MCF 10A (cell line): ENCODE measurements around the gene RELL2. TPM values are rescaled to one million over a fixed set of nuclear protein-coding genes. Genes with fewer than 3 reads are reported as not detected.

Experiments used
- BruUV-seq: library from RNA; stranded (reverse); fragments of 400-500 nt; replicated peaks from 2 replicates; lab custom pipeline; 2021; lab: Mats Ljungman, UMichigan
- CTCF ChIA-PET: fragments of 300-600 bp; sonication (Branson Sonifier 250); formaldehyde crosslinking; extraction: SDS; loops from one replicate; lab custom pipeline; 2021; ENCODE audit warnings: antibody characterized with exemption, inconsistent platforms; lab: Yijun Ruan, JAX
- POLR2A ChIA-PET: fragments of 300-600, 350-650 bp; sonication (Branson Sonifier 250); formaldehyde crosslinking; extraction: SDS; loops from one replicate; lab custom pipeline; 2020; ENCODE audit warnings: antibody characterized with exemption, inconsistent platforms; lab: Yijun Ruan, JAX
- DNase-seq: peaks from one replicate; pipeline ENCODE4 v3.0.0-alpha.2; 2018; ENCODE audit not compliant: unreplicated experiment
- H3K27ac Mint-ChIP-seq: one replicate; pipeline ENCODE4 v1.8.0; 2022; ENCODE audit warnings: mild to moderate bottlenecking, low read depth, mixed read lengths; ENCODE audit not compliant: unreplicated experiment
- H3K27me3 Mint-ChIP-seq: one replicate; pipeline ENCODE4 v1.8.0; 2022; ENCODE audit warnings: mixed read lengths; ENCODE audit not compliant: insufficient read depth, unreplicated experiment
- H3K36me3 Mint-ChIP-seq: one replicate; pipeline ENCODE4 v1.8.0; 2022; ENCODE audit warnings: mild to moderate bottlenecking, moderate library complexity, mixed read lengths; ENCODE audit not compliant: insufficient read depth, unreplicated experiment
- H3K4me1 Mint-ChIP-seq: one replicate; pipeline ENCODE4 v1.8.0; 2022; ENCODE audit warnings: mixed read lengths; ENCODE audit not compliant: insufficient read depth, unreplicated experiment
- H3K4me3 Mint-ChIP-seq: one replicate; pipeline ENCODE4 v1.8.0; 2022; ENCODE audit warnings: mild to moderate bottlenecking, moderate library complexity, mixed read lengths; ENCODE audit not compliant: unreplicated experiment
- H3K9me3 Mint-ChIP-seq: one replicate; pipeline ENCODE4 v1.8.0; 2022; ENCODE audit warnings: mixed read lengths; ENCODE audit not compliant: unreplicated experiment
- intact Hi-C: fragments of 100-400 bp; cut with micrococcal nuclease; formaldehyde crosslinking; loops from 2 replicates; pipeline ENCODE4 v1.14.1; 2022
- total RNA-seq: library from RNA; stranded (reverse); gene quantifications from 2 replicates; pipeline ENCODE4 v1.2.3, GENCODE V29; 2022
- TF ChIP-seq, protein P1 (sequence below): fragments of 200-600 bp; IDR thresholded peaks from one replicate; pipeline ENCODE4 v1.8.0; 2022; ENCODE audit warnings: antibody characterized with exemption, mild to moderate bottlenecking; ENCODE audit not compliant: unreplicated experiment

RELL2 gene
- total RNA-seq, 1 experiment from 2014 or later: 12.5 TPM

DNA sequence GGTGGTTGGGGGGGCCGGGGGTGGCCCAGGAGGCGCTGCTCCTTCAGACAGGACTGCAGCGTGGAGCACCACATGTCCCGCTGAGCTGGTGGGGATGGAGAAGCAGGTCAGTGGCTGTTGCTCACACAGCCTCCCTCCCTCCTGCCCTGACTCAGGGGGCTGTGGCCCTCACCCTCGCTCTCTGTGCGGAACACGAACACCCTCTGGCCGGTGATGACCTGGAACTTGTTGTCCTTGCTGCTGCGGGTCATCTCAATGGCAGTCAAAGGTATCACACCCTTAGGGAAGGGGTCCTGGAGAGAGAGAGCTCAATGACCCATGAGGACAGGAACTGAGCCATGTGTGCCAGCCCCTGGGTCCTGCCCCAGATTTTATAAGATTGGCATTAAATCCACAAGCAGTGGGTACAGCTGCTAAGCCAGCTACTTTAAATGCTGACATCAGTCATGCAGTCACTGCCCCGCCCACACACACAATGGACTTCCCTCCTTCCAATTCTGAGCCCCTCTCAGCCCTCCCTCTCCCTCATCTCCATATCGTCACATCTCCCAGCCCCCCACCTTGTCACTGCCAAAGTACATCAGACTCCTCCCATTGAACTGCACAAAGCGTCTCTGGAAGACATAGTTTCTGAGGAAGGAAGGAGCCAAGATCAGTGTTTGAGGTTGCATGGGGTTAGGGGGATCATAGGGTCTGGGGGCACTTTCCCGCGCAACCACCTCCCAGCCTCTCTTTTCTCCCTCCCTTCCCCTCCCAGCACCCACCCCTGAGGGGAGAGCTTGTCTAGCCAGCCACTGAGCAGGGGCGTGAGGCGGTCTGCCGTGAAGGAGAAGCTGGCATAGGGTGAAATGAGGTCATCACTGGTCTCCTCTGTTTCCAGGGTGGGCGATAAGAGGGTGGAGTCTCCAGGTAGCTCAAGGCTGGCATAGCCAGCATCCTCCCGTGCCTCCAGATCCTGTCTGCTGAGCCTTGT lies 36.3 kb downstream of the RELL2 start:
- intact Hi-C loops: no loop called here
- no peaks in the 10 kb centered on the region for H3K9me3 Mint-ChIP-seq
- H3K4me3 Mint-ChIP-seq: no peak overlapping the region
- no peak overlapping the region for H3K27ac Mint-ChIP-seq
- CTCF ChIA-PET: interaction anchor here (0.6 to 1.8 kb wide), 8 partner anchors 8 to 470 kb away, joined by 3 to 13 read pairs (median 4); no protein-coding TSS in a partner anchor
- H3K27me3 Mint-ChIP-seq: no peaks in the 10 kb centered on the region
- POLR2A ChIA-PET: interaction anchor here (0.5 to 1.1 kb wide), 3 partner anchors 9 to 288 kb away, joined by 3 read pairs; partner anchors contain the start of genes ARAP3 and DELE1
- no peaks in the 10 kb centered on the region for H3K4me1 Mint-ChIP-seq
- no TSS peak for BruUV-seq
- no peak for DNase-seq
- TF ChIP-seq, protein P1, sequence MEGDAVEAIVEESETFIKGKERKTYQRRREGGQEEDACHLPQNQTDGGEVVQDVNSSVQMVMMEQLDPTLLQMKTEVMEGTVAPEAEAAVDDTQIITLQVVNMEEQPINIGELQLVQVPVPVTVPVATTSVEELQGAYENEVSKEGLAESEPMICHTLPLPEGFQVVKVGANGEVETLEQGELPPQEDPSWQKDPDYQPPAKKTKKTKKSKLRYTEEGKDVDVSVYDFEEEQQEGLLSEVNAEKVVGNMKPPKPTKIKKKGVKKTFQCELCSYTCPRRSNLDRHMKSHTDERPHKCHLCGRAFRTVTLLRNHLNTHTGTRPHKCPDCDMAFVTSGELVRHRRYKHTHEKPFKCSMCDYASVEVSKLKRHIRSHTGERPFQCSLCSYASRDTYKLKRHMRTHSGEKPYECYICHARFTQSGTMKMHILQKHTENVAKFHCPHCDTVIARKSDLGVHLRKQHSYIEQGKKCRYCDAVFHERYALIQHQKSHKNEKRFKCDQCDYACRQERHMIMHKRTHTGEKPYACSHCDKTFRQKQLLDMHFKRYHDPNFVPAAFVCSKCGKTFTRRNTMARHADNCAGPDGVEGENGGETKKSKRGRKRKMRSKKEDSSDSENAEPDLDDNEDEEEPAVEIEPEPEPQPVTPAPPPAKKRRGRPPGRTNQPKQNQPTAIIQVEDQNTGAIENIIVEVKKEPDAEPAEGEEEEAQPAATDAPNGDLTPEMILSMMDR: no peak
- peaks cover 41% of the 10 kb centered on the region for H3K36me3 Mint-ChIP-seq

DNA sequence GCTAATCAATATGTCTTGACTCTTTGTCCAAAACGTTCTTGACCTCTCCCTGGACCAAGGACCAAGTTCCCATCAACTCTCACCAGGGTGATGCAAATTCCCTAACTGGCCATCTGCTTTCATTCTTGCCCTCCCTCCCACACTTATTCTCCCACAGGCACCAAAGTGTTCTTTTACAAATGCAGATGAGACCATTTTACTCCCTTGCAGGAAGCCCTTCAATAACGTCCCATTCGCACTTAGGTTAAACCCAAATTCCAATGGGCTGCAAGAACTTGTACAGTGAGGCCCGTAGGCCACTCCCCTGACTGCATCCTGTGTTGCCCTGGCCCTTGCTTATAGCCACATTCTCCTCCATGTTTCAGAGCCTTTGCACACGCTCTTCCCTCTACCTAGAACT lies 38.0 kb downstream of the RELL2 start:
- no peaks in the 10 kb centered on the region for H3K4me1 Mint-ChIP-seq
- no peaks in the 10 kb centered on the region for H3K27me3 Mint-ChIP-seq
- TF ChIP-seq, protein P1: no peak
- H3K4me3 Mint-ChIP-seq: no peak overlapping the region
- no peaks in the 10 kb centered on the region for H3K9me3 Mint-ChIP-seq
- no peak for DNase-seq
- H3K36me3 Mint-ChIP-seq: peaks cover 39% of the 10 kb centered on the region
- H3K27ac Mint-ChIP-seq: no peak overlapping the region
- ChIA-PET POLR2A (no interaction called here), CTCF (no interaction called here)
- intact Hi-C loops: no loop called here
- no TSS peak for BruUV-seq

DNA sequence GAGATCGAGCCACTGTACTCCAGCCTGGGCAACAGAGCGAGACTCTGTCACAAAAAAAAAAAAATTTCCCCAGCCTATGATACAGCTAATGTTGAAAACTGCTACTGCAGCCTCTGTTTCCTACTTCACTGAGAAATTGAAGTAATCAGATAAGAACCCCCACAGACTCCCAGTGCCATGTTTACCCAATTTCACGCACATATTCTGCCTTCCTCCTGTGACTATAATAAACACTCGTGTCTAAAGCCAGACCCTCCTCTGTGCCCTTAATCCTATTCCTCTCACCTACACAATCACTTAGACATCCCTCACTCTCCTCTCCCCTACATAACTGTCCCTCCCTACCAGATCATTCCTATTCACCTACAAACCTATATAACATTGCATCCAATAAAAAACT lies 38.9 kb downstream of the RELL2 start:
- intact Hi-C loops: no loop called here
- no TSS peak for BruUV-seq
- H3K36me3 Mint-ChIP-seq: peaks cover 31% of the 10 kb centered on the region
- H3K27me3 Mint-ChIP-seq: no peaks in the 10 kb centered on the region
- TF ChIP-seq, protein P1: no peak
- no peaks in the 10 kb centered on the region for H3K9me3 Mint-ChIP-seq
- peaks cover 2% of the 10 kb centered on the region for H3K4me1 Mint-ChIP-seq
- CTCF ChIA-PET: interaction anchor here (0.5 to 2.7 kb wide), 7 partner anchors 11 to 294 kb away, joined by 3 to 12 read pairs (median 4); partner anchors contain the start of gene RNF14
- no peak overlapping the region for H3K4me3 Mint-ChIP-seq
- POLR2A ChIA-PET: no interaction called here
- no peak for DNase-seq
- H3K27ac Mint-ChIP-seq: no peak overlapping the region

DNA sequence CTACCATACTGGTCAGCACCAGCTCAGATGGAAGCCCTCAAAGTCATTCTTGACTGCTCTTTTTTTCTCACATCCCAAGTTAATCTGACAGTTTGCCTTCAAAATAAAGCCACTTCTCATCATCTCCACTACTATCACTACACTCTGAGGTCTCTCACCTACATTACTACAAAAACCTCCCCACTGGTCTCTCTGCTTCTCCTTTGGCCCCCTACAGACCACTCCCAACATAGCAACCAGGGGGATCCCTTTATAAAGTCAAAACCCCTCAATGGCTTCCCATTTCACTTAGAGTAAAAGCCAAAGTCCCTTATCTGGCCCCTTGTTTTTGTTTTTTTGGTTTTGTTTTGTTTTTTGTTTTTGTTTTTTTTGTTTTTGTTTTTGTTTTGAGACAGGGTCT lies 40.6 kb downstream of the RELL2 start:
- Mint-ChIP-seq H3K36me3 (peaks cover 28% of the 10 kb centered on the region), H3K4me1 (peaks cover 14% of the 10 kb centered on the region), H3K27ac (no peak overlapping the region), H3K9me3 (no peaks in the 10 kb centered on the region), H3K27me3 (no peaks in the 10 kb centered on the region), H3K4me3 (no peak overlapping the region)
- TF ChIP-seq, protein P1: peak; percentile 20
- BruUV-seq: no TSS peak
- POLR2A ChIA-PET: interaction anchor here (1.5 kb wide), 1 partner anchor 246 kb away, joined by 5 read pairs; the partner anchor contains the start of gene DELE1
- DNase-seq: no peak
- intact Hi-C loops: no loop called here
- CTCF ChIA-PET: interaction anchor here (1.2 to 2.7 kb wide), 5 partner anchors 8 to 292 kb away, joined by 4 to 12 read pairs (median 6); partner anchors contain the start of gene RNF14
